ENCODE data around the gene USH2A.

The USH2A gene

DNA sequence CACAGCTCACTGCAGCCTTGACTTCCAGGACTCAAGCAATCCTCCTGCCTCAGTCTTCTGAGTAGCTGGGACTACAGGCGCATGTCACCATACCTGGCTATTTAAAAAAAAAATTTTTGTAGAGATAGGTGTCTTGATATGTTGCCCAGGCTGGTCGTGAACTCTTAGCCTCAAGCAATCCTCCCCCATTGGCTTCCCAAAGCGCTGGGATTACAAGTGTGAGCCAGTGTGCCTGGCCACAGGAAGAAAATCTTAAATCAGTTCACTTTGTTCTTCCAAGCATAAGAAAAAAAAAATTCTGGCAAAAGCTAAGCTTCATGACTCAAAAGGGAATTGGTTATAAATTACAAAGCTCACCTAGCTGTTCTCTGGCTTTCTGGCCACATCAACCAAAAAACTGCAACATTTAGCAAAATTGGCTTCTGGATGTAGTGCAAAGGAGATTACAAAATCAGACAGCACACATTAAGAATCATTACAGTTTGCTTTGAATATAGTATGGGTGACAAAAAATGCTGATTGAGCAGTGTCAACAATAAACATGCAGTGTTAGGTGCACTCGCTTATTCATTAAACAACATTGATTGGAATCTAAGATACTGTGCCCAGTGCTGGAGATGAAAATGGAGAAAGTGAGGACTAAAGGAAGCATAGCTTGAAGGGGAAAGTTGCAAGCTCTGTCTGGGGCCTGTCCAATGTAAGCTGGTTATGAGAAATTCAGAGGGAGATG is 779.5 kb downstream of the USH2A start:
- DNase-seq (ENCODE audit: low read depth) = no peak

DNA sequence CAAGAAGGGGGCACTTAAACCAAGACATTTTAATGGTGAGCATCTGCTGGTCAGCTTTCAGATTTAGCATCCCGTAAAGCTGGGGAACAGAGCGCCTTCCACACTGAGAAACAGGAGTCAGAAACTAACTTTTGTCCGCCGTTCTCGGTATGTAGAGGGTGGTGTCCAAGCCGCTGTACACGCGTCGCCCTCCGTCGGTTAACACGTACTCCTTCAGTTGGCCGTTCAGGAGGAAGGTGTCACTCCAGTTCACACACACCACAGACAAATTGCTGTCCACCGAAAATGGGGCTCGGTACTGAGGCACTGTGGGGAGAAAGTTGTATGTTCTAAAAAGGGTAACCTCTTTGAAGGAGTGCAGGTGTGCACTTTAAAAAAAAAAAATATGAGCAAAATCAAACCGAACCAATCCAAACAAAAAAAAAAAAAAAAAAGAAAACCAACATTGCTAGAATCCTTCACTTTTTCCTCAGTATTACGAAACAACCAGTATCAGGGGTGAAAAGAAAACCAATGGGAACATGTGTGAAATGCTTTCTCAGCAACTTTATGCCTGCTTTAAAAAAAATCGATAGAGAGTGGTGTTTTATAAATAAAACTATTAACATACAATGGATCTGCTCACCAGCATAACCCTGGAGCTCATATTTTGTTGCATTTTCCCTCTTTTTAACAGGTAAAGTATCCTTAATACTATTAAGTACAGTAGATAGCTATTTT is 782.7 kb downstream of the USH2A start:
- DNase-seq (ENCODE audit: low read depth) = no peak

DNA sequence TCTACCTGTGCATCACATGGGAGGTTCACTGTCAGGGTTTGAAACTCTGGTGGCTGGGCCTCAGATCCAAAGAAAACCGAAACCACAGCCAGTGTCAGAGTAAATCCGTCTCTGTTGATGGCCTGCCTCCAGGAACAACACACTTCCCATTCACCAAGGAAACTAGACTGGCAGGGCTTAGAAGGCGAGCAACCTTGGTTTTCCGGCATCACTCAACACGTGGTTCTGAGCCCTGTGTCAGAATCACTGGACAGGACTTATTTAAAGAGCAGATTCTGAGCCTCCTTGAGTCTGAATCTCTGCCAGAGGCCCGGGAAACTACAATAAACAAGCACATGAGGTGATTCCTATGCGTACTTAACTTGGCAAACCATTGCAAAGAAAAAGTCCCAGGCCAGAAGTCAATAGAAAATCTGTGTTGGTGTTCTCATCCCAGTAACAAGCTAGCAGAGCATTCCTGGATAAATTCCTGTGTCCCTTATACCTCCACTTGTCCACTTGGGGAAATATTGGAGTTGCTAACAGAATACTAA is 786.1 kb downstream of the USH2A start:
- DNase-seq (ENCODE audit: low read depth) = no peak

DNA sequence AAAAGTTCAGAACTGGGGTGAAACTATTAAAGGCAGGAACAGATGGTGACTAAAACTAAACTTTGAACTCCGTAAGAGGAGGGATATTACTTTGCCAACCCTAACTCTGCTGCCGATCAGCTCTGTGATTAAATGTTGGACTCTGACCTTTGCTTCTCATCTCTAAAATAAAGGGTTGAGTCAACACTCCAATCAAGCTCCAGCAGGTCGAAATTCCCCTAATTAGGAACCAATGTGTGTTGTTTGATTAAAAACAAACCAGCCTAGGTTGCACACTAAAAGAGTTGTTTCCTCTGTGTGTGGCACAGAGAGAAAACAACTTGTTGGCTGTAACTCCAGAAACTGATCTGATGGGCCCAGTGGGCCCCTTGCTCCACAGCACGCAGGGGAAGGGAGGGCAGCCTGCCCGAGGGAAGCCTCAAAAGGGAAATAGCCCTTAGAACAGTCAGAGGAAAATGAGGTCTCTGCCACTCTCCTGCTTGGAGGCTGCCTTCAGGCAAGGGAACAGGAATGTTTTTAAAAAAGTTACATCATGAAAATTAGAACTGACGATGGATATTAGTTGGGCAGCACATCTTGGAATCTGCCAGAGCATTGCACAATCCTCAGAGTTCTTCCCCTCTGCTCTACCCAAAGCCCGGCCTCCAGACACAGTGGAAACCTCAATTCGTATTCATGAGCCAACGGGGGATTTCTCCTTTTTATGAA is 786.8 kb downstream of the USH2A start:
- no peak for DNase-seq (ENCODE audit: low read depth)

DNA sequence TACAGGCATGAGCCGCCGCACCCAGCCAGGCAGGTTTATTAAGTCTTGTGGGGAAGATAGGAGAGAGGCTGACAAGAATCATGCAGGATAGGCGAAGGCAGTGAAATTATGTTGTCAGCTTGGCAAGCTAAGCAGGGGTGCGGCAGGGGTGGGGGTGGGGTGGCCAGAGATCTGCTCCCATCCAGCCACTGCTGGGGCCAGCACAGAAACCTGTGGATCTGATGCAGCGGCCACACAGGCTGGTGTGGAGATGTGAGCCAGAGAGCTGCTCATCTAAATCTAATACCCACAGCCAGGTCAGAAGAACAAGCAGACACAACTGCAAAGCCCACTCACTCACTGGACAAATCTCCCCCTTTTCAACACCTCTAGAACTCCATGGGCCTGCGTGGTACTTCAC is 787.4 kb downstream of the USH2A start:
- no peak for DNase-seq (ENCODE audit: low read depth)

DNA sequence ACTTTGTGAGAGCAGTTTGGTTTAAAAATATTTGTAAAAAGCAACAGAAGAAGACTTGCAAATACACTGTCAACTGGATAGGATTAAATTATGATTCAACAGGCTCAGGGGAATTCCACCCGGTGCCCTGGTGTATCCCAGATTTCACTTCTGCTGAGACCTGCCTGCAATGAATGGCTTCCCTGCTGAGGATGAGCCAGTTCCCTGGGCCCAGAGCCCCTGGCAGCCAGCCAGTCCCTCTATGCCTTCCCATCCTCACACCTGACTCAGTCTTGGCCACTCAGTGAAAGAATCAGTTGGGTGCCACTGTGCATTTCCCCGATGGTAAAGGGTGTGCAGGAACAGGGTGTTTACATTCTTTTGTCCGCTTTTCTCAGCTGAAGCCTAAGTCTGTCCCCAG is 791.8 kb downstream of the USH2A start:
- DNase-seq (ENCODE audit: low read depth) = no peak

DNA sequence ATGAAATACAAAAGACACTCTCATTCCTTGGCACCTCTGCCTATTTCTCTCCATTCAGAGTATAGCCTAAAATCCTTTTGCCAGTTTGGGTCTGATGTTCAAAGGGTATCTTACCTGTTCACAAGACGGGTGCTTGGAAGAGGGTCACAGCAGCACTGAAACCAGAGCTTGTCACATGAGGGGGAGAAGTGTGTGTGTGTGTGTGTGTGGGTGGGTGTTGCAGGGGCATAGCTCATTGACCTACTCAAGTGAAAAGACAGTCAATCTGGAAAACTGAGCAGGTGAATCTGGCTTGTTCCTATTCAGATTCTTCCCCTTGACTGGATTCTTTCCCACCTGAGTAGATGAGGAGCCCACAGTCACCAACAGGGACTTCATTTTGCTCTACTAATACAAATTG is 792.2 kb downstream of the USH2A start:
- DNase-seq (ENCODE audit: low read depth) = no peak

DNA sequence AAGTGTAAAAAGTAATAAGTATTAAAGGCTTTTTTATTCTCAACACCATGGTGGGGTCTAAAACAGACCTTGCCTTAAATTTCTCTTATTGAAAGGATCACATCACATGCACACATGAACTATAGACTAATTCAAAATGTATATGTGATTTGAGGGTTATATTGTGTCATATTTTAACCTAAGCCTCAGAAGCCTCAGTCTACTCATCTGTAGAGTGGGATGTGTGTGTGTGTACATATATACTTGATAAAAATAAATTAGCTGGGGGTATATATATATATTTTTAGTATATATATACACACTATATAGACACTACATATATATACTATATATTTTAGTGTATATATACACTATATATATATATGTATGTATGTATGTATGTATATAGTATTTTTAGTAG is 797.3 kb downstream of the USH2A start:
- DNase-seq (ENCODE audit: low read depth) = no peak

DNA sequence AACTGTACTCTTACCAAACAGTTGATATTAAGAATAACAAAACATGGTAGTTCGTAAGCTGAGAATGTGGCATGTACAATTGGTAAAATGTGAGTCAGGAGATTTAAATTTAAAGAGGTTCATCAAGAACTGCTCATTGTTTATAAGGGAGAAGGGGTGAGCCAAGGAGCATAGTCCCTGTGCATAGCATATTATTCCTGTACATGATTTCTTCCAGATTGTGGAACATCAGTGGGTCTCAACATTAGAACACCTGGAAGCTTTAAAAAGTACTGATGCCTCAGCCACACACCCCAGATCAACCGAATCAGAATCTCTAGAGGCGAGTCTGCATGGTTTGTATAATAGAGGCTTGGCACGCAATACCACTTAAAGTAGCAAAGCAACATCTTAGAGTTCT is 800.1 kb downstream of the USH2A start:
- DNase-seq (ENCODE audit: low read depth) = no peak

DNA sequence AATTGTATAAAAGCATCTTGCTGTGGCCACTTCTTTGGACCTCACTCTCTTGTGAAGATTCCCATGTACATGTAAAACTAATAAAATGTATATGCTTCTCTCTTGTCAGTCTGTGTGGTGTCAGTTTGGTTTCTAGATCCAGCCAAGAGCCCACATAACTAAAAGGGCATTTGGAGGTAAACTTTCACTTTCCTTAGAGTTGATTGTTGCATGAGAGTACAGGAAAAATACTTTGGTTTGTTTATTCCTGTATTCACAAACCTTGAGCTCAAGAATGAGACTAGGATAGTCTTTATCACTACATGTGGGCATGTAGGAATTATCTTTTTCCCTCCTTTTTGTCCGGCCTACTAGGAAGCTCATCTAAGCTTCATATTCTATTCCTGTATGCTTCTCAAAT is 805.3 kb downstream of the USH2A start:
- no peak for DNase-seq (ENCODE audit: low read depth)

DNA sequence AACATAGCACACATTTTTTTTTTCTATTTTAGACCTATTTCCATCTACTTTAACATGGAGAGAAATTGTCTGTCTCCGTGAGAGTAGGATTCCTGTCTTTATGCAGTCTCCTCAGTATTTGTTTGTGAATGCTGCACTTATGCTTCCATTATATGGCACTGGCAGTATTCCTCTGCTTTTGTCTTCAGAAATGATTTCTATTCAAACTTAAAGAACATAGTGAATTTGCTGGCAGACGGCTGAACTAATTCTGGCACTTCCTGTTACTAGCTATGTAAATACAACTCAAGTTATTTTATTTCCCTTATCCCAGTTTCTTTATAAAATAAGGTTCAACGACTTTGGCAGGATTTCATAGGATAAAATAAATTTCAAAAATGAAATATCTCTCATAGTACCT is 810.9 kb downstream of the USH2A start:
- no peak for DNase-seq (ENCODE audit: low read depth)

DNA sequence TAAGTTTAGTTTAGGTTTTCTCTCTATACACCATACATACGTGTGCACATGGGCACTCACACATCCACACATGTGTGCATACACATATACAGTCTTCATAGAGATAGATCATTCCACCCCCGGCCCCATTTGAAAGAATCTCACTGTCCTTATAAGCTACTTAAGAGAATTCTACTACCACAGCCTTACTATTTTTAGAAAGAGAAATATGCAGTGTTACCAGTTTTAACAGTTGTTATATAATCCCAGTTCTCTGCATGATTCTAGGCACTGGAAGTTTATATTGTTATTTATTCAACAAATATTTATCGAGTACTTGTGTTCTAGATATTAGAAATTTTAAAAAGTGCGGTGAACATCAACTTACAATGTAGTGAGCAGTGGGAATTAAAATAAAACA is 814.6 kb downstream of the USH2A start:
- DNase-seq (ENCODE audit: low read depth) = no peak

DNA sequence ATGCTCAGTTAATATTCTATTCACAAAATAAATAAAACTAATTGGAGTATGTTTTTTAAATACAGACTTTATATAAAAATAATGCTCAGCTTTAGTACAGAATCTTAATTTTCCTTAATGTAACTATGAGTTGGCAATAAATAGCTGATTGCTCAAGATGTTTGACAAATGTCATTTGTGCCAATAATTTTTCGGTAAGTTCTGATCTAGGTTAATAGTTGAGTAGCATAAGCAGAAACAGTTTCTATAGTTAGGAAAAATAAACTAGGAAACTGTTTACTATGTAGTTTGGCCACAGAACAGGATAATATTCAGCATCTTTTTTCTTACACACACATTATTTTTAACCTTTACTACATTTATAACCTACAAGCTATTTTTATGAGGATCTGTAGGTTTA is 815.8 kb downstream of the USH2A start:
- DNase-seq (ENCODE audit: low read depth) = no peak

DNA sequence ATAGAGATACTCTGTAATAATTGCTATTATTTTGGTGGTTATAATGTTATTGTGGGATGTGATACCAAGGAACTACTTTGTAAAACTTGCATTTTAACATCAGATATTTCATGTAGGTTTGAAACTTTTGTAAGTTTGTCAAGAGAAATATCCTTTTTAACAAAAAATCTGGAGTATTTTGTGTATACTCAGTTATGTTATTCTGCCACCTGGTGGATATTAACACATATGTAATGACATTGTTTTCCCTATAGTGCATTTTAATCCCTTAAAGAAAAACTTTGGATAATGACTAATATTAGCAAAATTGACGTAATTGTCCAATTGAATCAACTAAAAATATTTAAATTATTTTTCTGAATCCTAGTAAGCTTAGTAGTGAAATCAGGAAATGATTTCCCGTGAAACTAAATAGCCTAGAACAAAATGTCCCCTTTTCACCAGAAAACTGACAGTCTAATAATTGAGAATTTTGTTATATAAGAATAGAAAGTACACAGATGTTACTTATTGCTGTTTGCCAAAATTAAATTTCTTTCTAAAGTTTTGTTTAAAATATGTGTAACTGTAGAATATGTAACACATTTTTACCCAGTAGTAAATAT is 816.6 kb downstream of the USH2A start:
- no peak for DNase-seq (ENCODE audit: low read depth)

DNA sequence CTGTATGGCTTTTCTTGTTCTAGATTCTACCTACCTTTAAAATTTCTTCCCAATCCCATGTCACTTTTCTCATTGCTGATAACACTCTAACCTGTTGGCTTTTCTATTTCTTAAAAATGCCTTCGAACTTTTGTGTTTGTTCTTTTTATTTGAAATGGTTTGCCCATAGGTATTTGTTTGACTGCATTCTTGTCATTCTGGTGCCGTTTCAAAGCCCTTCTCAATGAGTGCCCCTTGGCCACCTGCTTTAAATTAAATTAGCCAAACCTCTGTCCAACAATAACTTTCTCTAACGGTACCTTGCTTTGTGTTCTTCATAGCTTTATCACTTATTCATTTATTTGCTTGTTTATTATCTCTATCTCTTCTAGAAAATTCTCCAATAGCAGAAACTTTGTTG is 817.2 kb downstream of the USH2A start:
- no peak for DNase-seq (ENCODE audit: low read depth)

DNA sequence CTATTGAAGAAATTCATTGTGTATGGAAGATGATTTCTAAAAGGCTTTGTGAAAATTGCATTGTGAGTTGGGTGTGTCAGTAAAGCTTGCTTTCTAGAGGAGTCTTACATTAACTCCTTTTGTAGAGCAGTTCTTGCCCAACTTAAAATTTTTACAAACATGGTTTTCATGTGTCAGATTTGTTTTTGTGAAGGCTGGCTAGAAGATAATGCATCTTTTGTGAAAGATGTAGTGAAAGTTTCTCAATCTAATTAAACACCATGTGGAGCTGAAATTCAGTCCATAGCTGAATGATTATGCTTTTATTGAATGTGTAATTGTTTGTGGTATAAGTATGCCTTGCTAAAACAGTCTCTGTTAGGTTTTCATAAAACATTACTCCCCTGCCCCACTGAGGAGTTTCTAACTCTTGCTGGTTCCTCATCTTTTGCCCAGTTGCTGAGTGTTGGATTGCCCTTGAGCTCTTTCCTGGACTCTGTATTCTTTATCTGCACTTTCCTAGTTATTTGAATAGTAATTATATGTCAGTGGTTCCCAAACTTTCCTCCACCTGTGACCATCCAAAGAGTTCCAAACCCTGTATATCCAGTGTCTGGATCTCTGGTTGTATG is 818.1 kb downstream of the USH2A start:
- no peak for DNase-seq (ENCODE audit: low read depth)

DNA sequence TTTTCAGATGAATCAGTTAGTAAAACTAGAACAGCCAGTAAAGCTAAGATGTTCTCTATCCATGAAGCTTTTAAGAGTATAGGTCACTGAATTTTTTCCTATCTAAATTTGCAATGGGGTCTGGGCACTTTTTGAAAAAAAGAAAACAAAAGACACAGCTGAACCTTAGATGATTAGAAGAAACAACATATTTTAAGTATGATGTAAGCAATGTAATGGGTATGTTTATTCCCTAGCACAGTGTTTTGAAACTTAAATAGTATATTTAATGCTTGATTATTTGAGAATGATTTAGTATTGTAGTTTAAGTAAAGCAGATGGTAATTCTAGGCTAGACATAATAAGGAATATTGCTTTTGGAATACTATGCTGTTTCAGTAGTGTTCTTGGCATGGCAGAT is 819.9 kb downstream of the USH2A start:
- DNase-seq (ENCODE audit: low read depth) = no peak

DNA sequence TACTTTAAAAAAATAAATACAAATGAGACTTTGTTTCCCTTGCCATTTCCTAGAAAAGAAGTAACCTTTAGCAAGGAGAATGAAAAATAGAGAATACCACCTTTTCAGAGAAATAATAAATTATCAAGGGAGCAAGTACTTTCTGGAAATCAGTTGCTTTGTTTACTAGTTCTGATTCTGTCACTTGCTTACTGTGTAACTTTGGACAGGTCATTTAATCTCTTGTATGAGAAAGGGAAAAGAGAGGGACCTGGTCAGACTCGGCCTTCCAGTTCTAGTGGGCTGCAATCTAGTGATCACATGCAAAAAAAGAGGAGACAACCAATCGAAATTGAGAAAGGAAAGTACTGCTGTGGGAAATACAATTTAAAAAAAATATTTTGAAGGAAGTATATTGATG is 822.0 kb downstream of the USH2A start:
- no peak for DNase-seq (ENCODE audit: low read depth)

DNA sequence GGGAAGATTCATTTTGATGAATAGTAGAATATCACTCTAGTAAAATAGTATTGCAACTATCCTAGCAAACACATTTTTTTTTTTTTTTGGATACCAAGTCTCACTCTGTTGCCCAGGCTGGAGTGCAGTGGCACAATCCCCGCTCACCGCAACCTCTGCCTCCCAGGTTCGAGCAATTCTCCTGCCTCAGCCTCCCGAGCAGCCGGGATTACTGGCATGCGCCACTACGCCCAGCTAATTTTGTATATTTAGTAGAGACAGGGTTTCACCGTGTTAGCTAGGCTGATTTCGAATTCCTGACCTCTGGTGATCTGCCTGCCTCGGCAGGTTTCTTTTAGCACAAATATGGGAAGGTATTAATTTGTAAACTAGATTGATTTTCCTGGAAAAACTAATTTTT is 822.4 kb downstream of the USH2A start:
- no peak for DNase-seq (ENCODE audit: low read depth)

DNA sequence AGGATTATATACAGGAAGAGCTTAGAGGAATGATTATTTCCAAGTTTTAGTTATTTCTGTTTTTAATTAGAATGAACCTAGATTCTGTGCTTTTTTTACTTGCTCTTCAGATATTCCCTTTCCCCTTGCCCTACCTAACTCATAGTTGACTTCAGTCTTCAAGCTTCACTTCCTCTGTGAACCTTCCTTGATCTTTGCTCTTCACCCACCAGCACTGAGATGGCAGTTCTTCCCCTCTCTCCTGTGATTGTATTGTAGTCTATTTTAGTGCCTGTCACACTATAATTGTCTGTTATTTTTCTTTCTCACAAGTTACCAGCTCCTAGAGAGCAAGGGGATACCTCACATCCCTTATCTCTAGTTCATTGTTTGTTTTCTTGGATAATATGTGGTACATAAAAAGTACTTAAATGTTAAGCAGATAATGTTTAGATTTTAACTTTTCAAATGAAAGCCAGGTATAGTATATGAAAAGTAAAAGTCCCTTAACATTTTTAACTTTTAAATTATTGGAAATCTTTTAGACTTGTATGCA is 822.9 kb downstream of the USH2A start:
- no peak for DNase-seq (ENCODE audit: low read depth)

DNA sequence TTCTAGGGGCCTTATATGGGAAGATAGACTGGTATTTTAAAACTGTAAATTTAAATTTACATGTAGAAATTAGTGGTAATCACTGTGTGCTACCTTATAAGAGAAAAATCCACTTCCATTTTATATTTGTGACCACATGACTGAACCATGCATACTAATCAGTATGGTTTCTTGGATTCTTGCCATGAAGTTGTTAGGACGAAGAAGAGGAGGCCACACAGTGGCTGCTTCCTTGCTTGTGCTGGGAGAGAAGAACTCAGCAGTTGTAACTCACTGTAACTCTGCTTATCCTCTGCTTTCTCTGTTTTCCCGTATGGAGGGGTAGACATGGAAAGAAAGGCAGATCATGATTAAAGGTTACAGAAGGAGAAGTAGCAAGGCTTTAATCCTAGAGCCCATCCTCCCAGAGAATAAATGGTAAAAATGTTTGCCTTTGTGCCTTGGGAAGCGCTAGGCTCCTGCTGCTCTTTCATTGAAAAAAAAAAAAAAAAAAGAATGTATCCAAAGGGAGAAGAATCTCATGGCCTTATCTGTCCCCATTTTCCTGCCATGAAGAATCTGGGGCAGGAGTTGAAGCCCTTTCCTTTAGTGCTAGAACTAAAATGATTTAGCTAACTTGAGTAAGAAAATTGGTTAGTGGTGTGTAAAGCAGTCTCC is 823.7 kb downstream of the USH2A start:
- no peak for DNase-seq (ENCODE audit: low read depth)
